K562 (cell line): Measurements from ENCODE around the gene TMEM185A.

ENCODE experiments used
- PPARD ChIP-seq: fragments of 250-450 bp; sonication (Bioruptor Pico); IDR thresholded peaks from 2 replicates; pipeline ENCODE4 v1.8.0; 2022; ENCODE audit warnings: inconsistent platforms, mild to moderate bottlenecking, moderate library complexity
- ZNF740 ChIP-seq, 3 experiments: fragments of 200-800 bp in 1 of 3; sonication (Bioruptor generic) in 1 of 3; sonication (generic) in 1 of 3; formaldehyde crosslinking in 1 of 3; IDR thresholded peaks; 2 replicates each; pipeline versions ENCODE4 v1.6.1 to v1.8.0; 2016 to 2022; ENCODE audit warnings: mild to moderate bottlenecking in 2 of 3, missing compliant biosample characterization in 2 of 3, missing genetic modification characterization in 2 of 3, missing genetic modification reagents in 1 of 3

GRCh38 chrX:149567621-149568417, 63.8 kb downstream of the TMEM185A start:
- TF ChIP-seq PPARD (CRISPR knock-in tag) = no peak
- no peak for TF ChIP-seq ZNF740 (CRISPR knock-in tag; IDR thresholded peaks at IDR 0.05)
- TF ChIP-seq ZNF740 (tag; IDR thresholded peaks at IDR 0.05) = no peak
